ENCODE results near the gene MRPL9. TPM values are rescaled to one million over a fixed set of nuclear protein-coding genes. Genes with fewer than 3 reads are reported as not detected.
A peak's percentile ranks its signal among the peaks of the same experiment; 100 is the strongest.

The MRPL9 gene
- total RNA-seq (2021) (80.9 and 132 TPM in 2 replicates), Bru-seq, nascent RNA (percentile 85 among the genes with signal in this experiment), BruChase-seq, experiment 1, labeled RNA remaining after a 2-hour chase (percentile 82 among the genes with signal in this experiment), BruChase-seq, experiment 2, labeled RNA remaining after a 6-hour chase (percentile 95 among the genes with signal in this experiment)
- long read RNA-seq, transcript MRPL9-201 (6 exons, 882 nt), result minor isoform, 6 of 138 reads
- long read RNA-seq, transcript MRPL9-202 (7 exons, 1,296 nt), result major isoform, 120 of 138 reads
- long read RNA-seq, partial matches to known transcripts, result 1 of 138 reads
- long read RNA-seq, other reads (novel, unspliced or antisense), result 11 of 138 reads

GRCh38 chr1:151762941-151763921 is at the start of gene MRPL9:
Gene MRPL9 (minus strand): TSS chr1:151763496. CDS start chr1:151763479, 17 bp downstream.
- H3K36me3 ChIP-seq (ENCODE audit: low read depth), result 0 out of 2 replicates have a peak, but pooled peaks cover 10% of the 10 kb centered on the region
- H3K9me3 ChIP-seq (ENCODE audit: insufficient read depth, low read depth), result no peaks in the 10 kb centered on the region
- BruUV-seq (replicated peaks), result TSS peak; percentile 92
- TF ChIP-seq EZH2 (IDR thresholded peaks at IDR 0.05; ENCODE audit: low read depth), result no peak
- H3K4me2 ChIP-seq, result peak within 1 kb of the TSS; percentile 92
- peaks cover 21% of the 10 kb centered on the region; the same call in 1 of the 2 replicates for H3F3A ChIP-seq (ENCODE audit: insufficient read depth, low read depth)
- H2AFZ ChIP-seq, result peak within 1 kb of the TSS; percentile 93
- no peaks in the 10 kb centered on the region for H4K20me1 ChIP-seq (ENCODE audit: insufficient read depth)
- H3K4me1 ChIP-seq (replicated peaks; ENCODE audit: insufficient read depth), result peaks cover 29% of the 10 kb centered on the region
- POLR2A ChIA-PET (ENCODE audit: unreplicated experiment), result interaction anchor here (0.6 to 0.8 kb wide), 5 partner anchors 26 to 481 kb away, joined by 3 to 8 read pairs (median 4); partner anchors contain the start of gene ZNF687
- peak within 1 kb of the TSS; percentile 83 for H3K4me3 ChIP-seq
- H3K9me2 ChIP-seq (ENCODE audit: insufficient read depth), result no peaks in the 10 kb centered on the region
- H3K79me2 ChIP-seq (ENCODE audit: low read depth), result 0 out of 2 replicates have a peak, but pooled peaks cover 10% of the 10 kb centered on the region
- intact Hi-C loops (cut with micrococcal nuclease; ENCODE audit: unreplicated experiment), result loop anchor here (5.0 to 10.0 kb wide), 2 partner anchors 74 to 242 kb away; partner anchors contain the start of gene C2CD4D
- no peaks in the 10 kb centered on the region for H3K27me3 ChIP-seq (ENCODE audit: insufficient read depth, low read depth)
- CTCF ChIA-PET, result interaction anchor here (0.6 to 0.7 kb wide), 2 partner anchors 29 to 158 kb away, joined by 3 read pairs; no protein-coding TSS in a partner anchor
- peak; percentile 56 to 72 for DNase-seq
- peak within 1 kb of the TSS; percentile 66 for H3K27ac ChIP-seq

- intact Hi-C loops (cut with micrococcal nuclease; ENCODE audit: unreplicated experiment), result no loop called here
- Histone ChIP-seq H4K20me1 (ENCODE audit: insufficient read depth) (no peaks in the 10 kb centered on the region), H3K4me1 (replicated peaks; ENCODE audit: insufficient read depth) (no peaks in the 10 kb centered on the region), H3K79me2 (ENCODE audit: low read depth) (no peaks in the 10 kb centered on the region), H3K27ac (no peak overlapping the region), H3K4me2 (no peak overlapping the region), H2AFZ (no peak overlapping the region), H3K9me2 (ENCODE audit: insufficient read depth) (no peaks in the 10 kb centered on the region), H3K4me3 (no peak overlapping the region), H3K27me3 (ENCODE audit: insufficient read depth, low read depth) (no peaks in the 10 kb centered on the region; the same call in 1 of the 2 replicates), H3K9me3 (ENCODE audit: insufficient read depth, low read depth) (no peaks in the 10 kb centered on the region), H3K36me3 (ENCODE audit: low read depth) (no peaks in the 10 kb centered on the region), H3F3A (ENCODE audit: insufficient read depth, low read depth) (no peaks in the 10 kb centered on the region)
- TF ChIP-seq CTCF (conservative IDR thresholded peaks at IDR 0.05) (no peak), EZH2 (IDR thresholded peaks at IDR 0.05; ENCODE audit: low read depth) (no peak)
- ChIA-PET POLR2A (ENCODE audit: unreplicated experiment) (interaction anchor here (0.5 kb wide), 1 partner anchor 131 kb away, joined by 4 read pairs; no protein-coding TSS in a partner anchor), CTCF (interaction anchor here (0.5 kb wide), 1 partner anchor 515 kb away, joined by 7 read pairs; no protein-coding TSS in a partner anchor)
- no TSS peak for BruUV-seq (replicated peaks)
- DNase-seq, result no peak
Observed at GRCh38 chr1:151811181-151811580, 47.9 kb upstream of the MRPL9 start.

GRCh38 chr1:151809985-151810556 is 46.8 kb upstream of the MRPL9 start:
- intact Hi-C loops (cut with micrococcal nuclease; ENCODE audit: unreplicated experiment), result no loop called here
- no peak overlapping the region for H3K27ac ChIP-seq
- POLR2A ChIA-PET (ENCODE audit: unreplicated experiment), result interaction anchor here (0.6 kb wide), 1 partner anchor 373 kb away, joined by 9 read pairs; no protein-coding TSS in a partner anchor
- no peak overlapping the region for H2AFZ ChIP-seq
- no peaks in the 10 kb centered on the region for H4K20me1 ChIP-seq (ENCODE audit: insufficient read depth)
- H3K9me3 ChIP-seq (ENCODE audit: insufficient read depth, low read depth), result no peaks in the 10 kb centered on the region
- CTCF ChIA-PET, result no interaction called here
- H3K9me2 ChIP-seq (ENCODE audit: insufficient read depth), result no peaks in the 10 kb centered on the region
- H3K27me3 ChIP-seq (ENCODE audit: insufficient read depth, low read depth), result peaks cover under 1% of the 10 kb centered on the region; the same call in 1 of the 2 replicates
- no peak overlapping the region for H3K4me3 ChIP-seq
- H3K4me2 ChIP-seq, result no peak overlapping the region
- TF ChIP-seq CTCF (conservative IDR thresholded peaks at IDR 0.05), result no peak
- no peak for TF ChIP-seq EZH2 (IDR thresholded peaks at IDR 0.05; ENCODE audit: low read depth)
- H3F3A ChIP-seq (ENCODE audit: insufficient read depth, low read depth), result no peaks in the 10 kb centered on the region
- no peaks in the 10 kb centered on the region for H3K79me2 ChIP-seq (ENCODE audit: low read depth)
- H3K4me1 ChIP-seq (replicated peaks; ENCODE audit: insufficient read depth), result no peaks in the 10 kb centered on the region
- DNase-seq, result no peak
- BruUV-seq (replicated peaks), result no TSS peak
- H3K36me3 ChIP-seq (ENCODE audit: low read depth), result no peaks in the 10 kb centered on the region

Measured in PC-9 (cell line).